Panc1 (cell line): Measurements from ENCODE around the gene WASL.

Experiments
- POLR2AphosphoS5 ChIP-seq: IDR thresholded peaks from 2 replicates; pipeline ENCODE4 v1.6.1; 2012; ENCODE audit warnings: mild to moderate bottlenecking, low read depth, low read length, moderate library complexity
- REST ChIP-seq, 2 experiments: IDR thresholded peaks; 2 replicates each; pipeline ENCODE4 v1.6.1; 2011 to 2012; ENCODE audit warnings: low read depth in 2 of 2, control low read depth in 1 of 2, low read length in 1 of 2, mild to moderate bottlenecking in 1 of 2, moderate library complexity in 1 of 2; ENCODE audit not compliant: insufficient read depth in 1 of 2
- SIN3A ChIP-seq: IDR thresholded peaks from 2 replicates; pipeline ENCODE4 v1.6.1; 2012; ENCODE audit warnings: low read depth, mild to moderate bottlenecking, low read length, moderate library complexity, borderline replicate concordance; ENCODE audit not compliant: insufficient read depth
- TCF7L2 ChIP-seq: IDR thresholded peaks from 2 replicates; pipeline ENCODE4 v1.6.1; 2011; ENCODE audit warnings: mild to moderate bottlenecking, low read depth, low read length, inconsistent platforms
- TF ChIP-seq, protein P1 (sequence below): fragments of 450-650 bp; IDR thresholded peaks from 2 replicates; pipeline ENCODE4 v1.5.1; 2017; ENCODE audit warnings: mild to moderate bottlenecking

DNA sequence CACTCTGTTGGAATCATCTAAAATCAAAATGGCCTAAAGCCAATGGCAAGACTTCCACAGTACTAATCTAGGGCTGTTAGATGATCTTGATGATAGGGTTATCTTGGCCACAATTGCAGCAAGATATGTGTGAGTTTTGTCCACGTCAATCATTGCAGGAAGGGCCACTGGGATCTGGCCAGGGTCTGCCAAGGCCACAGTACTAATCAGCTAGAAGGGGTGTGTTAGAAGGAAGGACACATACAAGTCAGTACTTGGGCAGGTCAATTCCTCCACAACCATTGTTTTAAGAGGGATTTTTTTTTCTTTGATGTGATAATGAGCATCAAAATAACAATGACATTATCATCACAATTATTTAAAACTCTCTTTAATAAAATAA, 91.5 kb downstream of the WASL start:
- TF ChIP-seq, protein P1, sequence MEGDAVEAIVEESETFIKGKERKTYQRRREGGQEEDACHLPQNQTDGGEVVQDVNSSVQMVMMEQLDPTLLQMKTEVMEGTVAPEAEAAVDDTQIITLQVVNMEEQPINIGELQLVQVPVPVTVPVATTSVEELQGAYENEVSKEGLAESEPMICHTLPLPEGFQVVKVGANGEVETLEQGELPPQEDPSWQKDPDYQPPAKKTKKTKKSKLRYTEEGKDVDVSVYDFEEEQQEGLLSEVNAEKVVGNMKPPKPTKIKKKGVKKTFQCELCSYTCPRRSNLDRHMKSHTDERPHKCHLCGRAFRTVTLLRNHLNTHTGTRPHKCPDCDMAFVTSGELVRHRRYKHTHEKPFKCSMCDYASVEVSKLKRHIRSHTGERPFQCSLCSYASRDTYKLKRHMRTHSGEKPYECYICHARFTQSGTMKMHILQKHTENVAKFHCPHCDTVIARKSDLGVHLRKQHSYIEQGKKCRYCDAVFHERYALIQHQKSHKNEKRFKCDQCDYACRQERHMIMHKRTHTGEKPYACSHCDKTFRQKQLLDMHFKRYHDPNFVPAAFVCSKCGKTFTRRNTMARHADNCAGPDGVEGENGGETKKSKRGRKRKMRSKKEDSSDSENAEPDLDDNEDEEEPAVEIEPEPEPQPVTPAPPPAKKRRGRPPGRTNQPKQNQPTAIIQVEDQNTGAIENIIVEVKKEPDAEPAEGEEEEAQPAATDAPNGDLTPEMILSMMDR, result no peak
- TF ChIP-seq POLR2AphosphoS5 (no peak), REST (IDR thresholded peaks at IDR 0.05; ENCODE audit: insufficient read depth in 1 of 2, low read depth in 2 of 2, low read length in 1 of 2) (no peak), TCF7L2 (no peak), SIN3A (no peak)
